Liver (tissue), 9 donors: Measurements from ENCODE around the gene CCNB1IP1. TPM values are rescaled to one million over a fixed set of nuclear protein-coding genes. Genes with fewer than 3 reads are reported as not detected.
"Not testable (repeated sequence)": the region's sequence is repeated elsewhere in the genome, so short reads cannot be mapped to it uniquely, and the experiment has no call there.

Experiments used
- DNase-seq: peaks from one replicate; pipeline ENCODE4 v3.0.0-alpha.2; 2017; ENCODE audit warnings: low spot score
- H3K27ac ChIP-seq, 2 donors: one replicate each; pipeline ENCODE4 v1.7.0; 2013; ENCODE audit warnings: inconsistent platforms in 2 of 2, low read length in 2 of 2, control low read depth in 1 of 2, low read depth in 1 of 2, mild to moderate bottlenecking in 1 of 2
- H3K27me3 ChIP-seq, 4 donors: one replicate each; pipeline versions ENCODE4 v1.6.1 to v1.7.0; 2013; ENCODE audit warnings: low read length in 3 of 4, inconsistent platforms in 1 of 4, mild to moderate bottlenecking in 1 of 4, moderate library complexity in 1 of 4; ENCODE audit not compliant: control insufficient read depth in 4 of 4, insufficient read depth in 4 of 4
- H3K36me3 ChIP-seq, 4 donors: one replicate each; pipeline versions ENCODE4 v1.6.1 to v1.7.0; 2013; ENCODE audit warnings: low read length in 3 of 4, mild to moderate bottlenecking in 3 of 4, low read depth in 1 of 4, moderate library complexity in 1 of 4; ENCODE audit not compliant: control insufficient read depth in 4 of 4, insufficient read depth in 3 of 4
- H3K4me1 ChIP-seq, 4 donors: one replicate each; pipeline versions ENCODE4 v1.6.1 to v1.7.0; 2013; ENCODE audit warnings: low read length in 3 of 4, mild to moderate bottlenecking in 3 of 4, moderate library complexity in 1 of 4; ENCODE audit not compliant: control insufficient read depth in 4 of 4, insufficient read depth in 4 of 4
- H3K4me3 ChIP-seq, 3 donors: one replicate each; pipeline versions ENCODE4 v1.6.1 to v1.7.0; 2013; ENCODE audit warnings: low read length in 3 of 3, control low read depth in 1 of 3, low read depth in 1 of 3, mild to moderate bottlenecking in 1 of 3
- H3K9ac ChIP-seq, 2 donors: one replicate each; pipeline ENCODE4 v1.7.0; 2013; ENCODE audit warnings: low read length in 2 of 2, mild to moderate bottlenecking in 2 of 2, moderate library complexity in 2 of 2, control low read depth in 1 of 2, low read depth in 1 of 2
- H3K9me3 ChIP-seq, 4 donors: one replicate each; pipeline versions ENCODE4 v1.6.1 to v1.7.0; 2013; ENCODE audit warnings: low read length in 3 of 4; ENCODE audit not compliant: control insufficient read depth in 4 of 4
- EGR1 ChIP-seq, 2 donors: IDR thresholded peaks; 2 replicates each; pipeline ENCODE4 v1.6.1; 2016 to 2018; ENCODE audit warnings: antibody characterized with exemption in 2 of 2, low read depth in 2 of 2
- FOXA1 ChIP-seq: IDR thresholded peaks from 2 replicates; pipeline ENCODE4 v1.6.1; 2016; ENCODE audit warnings: antibody characterized with exemption
- FOXA2 ChIP-seq: IDR thresholded peaks from 2 replicates; pipeline ENCODE4 v1.6.1; 2016; ENCODE audit warnings: antibody characterized with exemption
- GABPA ChIP-seq, 2 donors: IDR thresholded peaks in 1 of 2; conservative IDR thresholded peaks in 1 of 2; 2 replicates each; pipeline ENCODE4 v1.6.1; 2016; ENCODE audit warnings: antibody characterized with exemption in 2 of 2, mild to moderate bottlenecking in 1 of 2, moderate library complexity in 1 of 2
- HNF4A ChIP-seq, 2 donors: conservative IDR thresholded peaks; 2 replicates each; pipeline ENCODE4 v1.6.1; 2016; ENCODE audit warnings: antibody characterized with exemption in 2 of 2, mild to moderate bottlenecking in 2 of 2
- HNF4G ChIP-seq: IDR thresholded peaks from 2 replicates; pipeline ENCODE4 v1.6.1; 2016; ENCODE audit warnings: antibody characterized with exemption
- JUND ChIP-seq, 2 donors: IDR thresholded peaks; 2 replicates each; pipeline ENCODE4 v1.6.1; 2016; ENCODE audit warnings: antibody characterized with exemption in 2 of 2
- NR2F2 ChIP-seq: IDR thresholded peaks from 2 replicates; pipeline ENCODE4 v1.6.1; 2016; ENCODE audit warnings: antibody characterized with exemption
- RAD21 ChIP-seq, 2 donors: IDR thresholded peaks; 2 replicates each; pipeline ENCODE4 v1.6.1; 2016; ENCODE audit warnings: antibody characterized with exemption in 2 of 2, mild to moderate bottlenecking in 2 of 2
- SP1 ChIP-seq: IDR thresholded peaks from 2 replicates; pipeline ENCODE4 v1.6.1; 2018; ENCODE audit warnings: antibody characterized with exemption, mild to moderate bottlenecking
- TAF1 ChIP-seq: conservative IDR thresholded peaks from 2 replicates; pipeline ENCODE4 v1.6.1; 2016; ENCODE audit warnings: antibody characterized with exemption, mild to moderate bottlenecking
- YY1 ChIP-seq: IDR thresholded peaks from 2 replicates; pipeline ENCODE4 v1.6.1; 2016; ENCODE audit warnings: antibody characterized with exemption, mild to moderate bottlenecking
- ZBTB33 ChIP-seq: IDR thresholded peaks from 2 replicates; pipeline ENCODE4 v1.6.1; 2016; ENCODE audit warnings: antibody characterized with exemption
- WGBS: extraction: QIAGEN DNeasy Blood & Tissue Kit; methylation state at CpG from one replicate; pipeline ENCODE4 v1.1.7; 2013; 5-methylcytosine and 5-hydroxymethylcytosine counted together
- polyA plus RNA-seq, 2 donors: library from polyadenylated mRNA; stranded (reverse) in 1 of 2; unstranded in 1 of 2; fragments of 200-250 nt in 1 of 2; fragments of >200 nt in 1 of 2; fragmentation: Nextera tagmentation in 1 of 2; extraction: Ambion mirVana in 1 of 2; gene quantifications; one replicate each; pipeline versions ENCODE4 v1.2.1 to v1.2.3, GENCODE V29; 2013 to 2015
- total RNA-seq, 2 donors: library from RNA; depleted of rRNA; stranded (reverse); fragments of >200 nt; gene quantifications; one replicate each; pipeline ENCODE4 v1.2.3, GENCODE V29; 2014
- TF ChIP-seq, protein P1 (sequence below): IDR thresholded peaks from 2 replicates; pipeline ENCODE4 v1.6.1; 2016; ENCODE audit warnings: antibody characterized with exemption
- TF ChIP-seq, protein P2 (sequence below): IDR thresholded peaks from 2 replicates; pipeline ENCODE4 v1.6.1; 2016; ENCODE audit warnings: antibody characterized with exemption
- TF ChIP-seq, protein P3 (sequence below): fragments of 150-350 bp; IDR thresholded peaks from 2 replicates; pipeline ENCODE4 v1.5.1; 2017; ENCODE audit warnings: improper control_type of control experiment, low read depth, low read length; ENCODE audit not compliant: missing input control
- donor health status: healthy.
- donor health status: healthy.
- donor health status: healthy.
- donor health status: healthy.
- donor health status: healthy.

The CCNB1IP1 gene
- total and polyA plus RNA-seq, 4 donors, result 14.5 to 31.0 (median 15.7) TPM

GRCh38 chr14:20365928-20366327 lies 32.8 kb upstream of the CCNB1IP1 start:
- H3K4me1 ChIP-seq, result no peaks in the 10 kb centered on the region
- no peaks in the 10 kb centered on the region for H3K27me3 ChIP-seq
- no peak for TF ChIP-seq ZBTB33
- TF ChIP-seq HNF4A (conservative IDR thresholded peaks at IDR 0.05), result no peak
- TF ChIP-seq EGR1 (IDR thresholded peaks at IDR 0.05; ENCODE audit: low read depth in 2 of 2), result no peak
- no peak for TF ChIP-seq JUND (IDR thresholded peaks at IDR 0.05)
- no peak for TF ChIP-seq FOXA1
- TF ChIP-seq, protein P1, sequence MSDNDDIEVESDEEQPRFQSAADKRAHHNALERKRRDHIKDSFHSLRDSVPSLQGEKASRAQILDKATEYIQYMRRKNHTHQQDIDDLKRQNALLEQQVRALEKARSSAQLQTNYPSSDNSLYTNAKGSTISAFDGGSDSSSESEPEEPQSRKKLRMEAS, result no peak
- TF ChIP-seq HNF4G, result no peak
- no peak for TF ChIP-seq TAF1
- TF ChIP-seq, protein P2, sequence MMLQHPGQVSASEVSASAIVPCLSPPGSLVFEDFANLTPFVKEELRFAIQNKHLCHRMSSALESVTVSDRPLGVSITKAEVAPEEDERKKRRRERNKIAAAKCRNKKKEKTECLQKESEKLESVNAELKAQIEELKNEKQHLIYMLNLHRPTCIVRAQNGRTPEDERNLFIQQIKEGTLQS, result no peak
- TF ChIP-seq, protein P3, sequence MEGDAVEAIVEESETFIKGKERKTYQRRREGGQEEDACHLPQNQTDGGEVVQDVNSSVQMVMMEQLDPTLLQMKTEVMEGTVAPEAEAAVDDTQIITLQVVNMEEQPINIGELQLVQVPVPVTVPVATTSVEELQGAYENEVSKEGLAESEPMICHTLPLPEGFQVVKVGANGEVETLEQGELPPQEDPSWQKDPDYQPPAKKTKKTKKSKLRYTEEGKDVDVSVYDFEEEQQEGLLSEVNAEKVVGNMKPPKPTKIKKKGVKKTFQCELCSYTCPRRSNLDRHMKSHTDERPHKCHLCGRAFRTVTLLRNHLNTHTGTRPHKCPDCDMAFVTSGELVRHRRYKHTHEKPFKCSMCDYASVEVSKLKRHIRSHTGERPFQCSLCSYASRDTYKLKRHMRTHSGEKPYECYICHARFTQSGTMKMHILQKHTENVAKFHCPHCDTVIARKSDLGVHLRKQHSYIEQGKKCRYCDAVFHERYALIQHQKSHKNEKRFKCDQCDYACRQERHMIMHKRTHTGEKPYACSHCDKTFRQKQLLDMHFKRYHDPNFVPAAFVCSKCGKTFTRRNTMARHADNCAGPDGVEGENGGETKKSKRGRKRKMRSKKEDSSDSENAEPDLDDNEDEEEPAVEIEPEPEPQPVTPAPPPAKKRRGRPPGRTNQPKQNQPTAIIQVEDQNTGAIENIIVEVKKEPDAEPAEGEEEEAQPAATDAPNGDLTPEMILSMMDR, result no peak
- no peak overlapping the region for H3K9ac ChIP-seq
- peaks cover 7 to 40% (median 29%) of the 10 kb centered on the region in 4 donors for H3K36me3 ChIP-seq
- H3K9me3 ChIP-seq, result no peaks in the 10 kb centered on the region
- DNase-seq, result no peak
- H3K4me3 ChIP-seq, result no peak overlapping the region
- H3K27ac ChIP-seq, result no peak overlapping the region

GRCh38 chr14:20358474-20358873 lies 25.4 kb upstream of the CCNB1IP1 start:
- not testable (repeated sequence) for H3K9ac ChIP-seq, H3K9me3 ChIP-seq, H3K4me3 ChIP-seq, DNase-seq, H3K27me3 ChIP-seq, H3K4me1 ChIP-seq, H3K27ac ChIP-seq
- peaks cover 4 to 49% (median 44%) of the 10 kb centered on the region in 4 donors for H3K36me3 ChIP-seq
- 77% methylated on average over 3 of the region's 3 CpGs for WGBS

DNA sequence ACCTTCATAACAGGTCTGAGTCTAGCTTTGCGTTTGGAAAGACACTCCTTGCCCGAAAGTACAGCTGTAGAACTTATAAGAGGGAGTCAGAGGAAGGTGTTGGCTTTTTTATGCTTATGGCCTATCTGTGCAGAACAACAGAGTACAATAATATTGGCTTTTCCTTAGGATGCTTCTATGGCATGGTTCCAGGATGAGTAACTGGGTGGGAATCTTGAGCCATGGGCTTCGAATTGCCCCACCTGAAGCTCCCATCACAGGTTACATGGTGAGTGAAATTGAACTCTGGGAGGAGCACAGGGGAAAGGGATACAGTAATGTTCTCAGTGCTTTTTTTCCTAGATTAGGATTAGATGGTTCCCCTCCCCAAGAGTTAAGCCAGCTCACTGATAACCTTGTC lies 23.3 kb upstream of the CCNB1IP1 start:
- TF ChIP-seq HNF4G (no peak), NR2F2 (no peak), ZBTB33 (no peak), HNF4A (conservative IDR thresholded peaks at IDR 0.05) (no peak), GABPA (IDR thresholded peaks at IDR 0.05 in 1 of 2, conservative IDR thresholded peaks at IDR 0.05 in 1 of 2) (no peak), TAF1 (no peak), FOXA2 (no peak), EGR1 (IDR thresholded peaks at IDR 0.05; ENCODE audit: low read depth in 2 of 2) (no peak), JUND (IDR thresholded peaks at IDR 0.05) (no peak), FOXA1 (no peak), SP1 (no peak), RAD21 (IDR thresholded peaks at IDR 0.05) (no peak), YY1 (no peak)
- Histone ChIP-seq H3K4me1 (no peaks in the 10 kb centered on the region), H3K9me3 (no peaks in the 10 kb centered on the region), H3K4me3 (no peak overlapping the region), H3K27me3 (no peaks in the 10 kb centered on the region), H3K36me3 (peaks cover 11 to 59% (median 53%) of the 10 kb centered on the region in 4 donors), H3K27ac (no peak overlapping the region), H3K9ac (no peak overlapping the region)
- WGBS, result 94% methylated on average over 3 of the region's 3 CpGs
- DNase-seq, result no peak
